ENCODE data around the gene MSH6.
"Not testable (repeated sequence)": the region's sequence is repeated elsewhere in the genome, so short reads cannot be mapped to it uniquely, and the experiment has no call there.

Gene MSH6

DNA sequence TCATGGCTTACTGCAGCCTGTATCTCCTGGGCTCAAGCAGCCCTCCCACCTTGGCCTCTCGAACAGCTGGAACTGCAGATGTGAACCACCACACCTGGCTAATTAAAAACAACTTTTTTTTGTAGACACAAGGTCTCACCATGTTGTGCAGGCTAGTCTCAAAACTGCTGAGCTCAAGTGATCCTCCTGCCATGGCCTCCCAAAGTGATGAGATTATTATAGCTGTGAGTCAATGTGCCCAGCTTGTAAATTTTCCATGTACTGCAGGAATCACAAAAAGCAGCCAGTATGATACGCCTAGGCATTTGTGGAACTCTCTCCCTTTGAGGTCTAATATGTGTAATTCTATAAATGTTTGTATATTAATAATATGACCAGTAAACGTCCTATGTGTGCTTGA, 59.9 kb downstream of the MSH6 start:
- DNase-seq (ENCODE audit: low read depth) = no peak

- no peak for DNase-seq (ENCODE audit: low read depth)
Observed at GRCh38 chr2:47843407-47843806, 60.5 kb downstream of the MSH6 start.

DNA sequence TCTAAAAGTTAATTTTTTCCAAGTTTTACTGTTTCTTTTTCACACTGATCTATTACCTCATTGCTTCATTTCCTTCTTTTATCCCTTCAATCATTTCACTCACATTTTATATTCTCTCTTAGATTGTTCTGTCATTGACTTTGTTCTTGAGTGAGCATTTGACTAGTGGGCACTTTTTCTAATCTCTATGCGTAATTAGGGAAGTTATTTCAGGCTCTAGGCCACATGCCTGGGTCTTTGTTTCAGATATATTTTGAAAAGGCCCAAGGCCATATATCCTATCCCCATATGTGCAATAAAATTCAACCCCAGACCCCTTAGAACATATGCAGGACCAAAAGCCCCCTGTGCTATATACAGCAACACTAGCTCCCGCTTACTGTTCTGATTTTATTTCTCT, 61.2 kb downstream of the MSH6 start:
- DNase-seq (ENCODE audit: low read depth) = no peak

GRCh38 chr2:47849368-47849767, 66.4 kb downstream of the MSH6 start:
- no peak for DNase-seq (ENCODE audit: low read depth)

DNA sequence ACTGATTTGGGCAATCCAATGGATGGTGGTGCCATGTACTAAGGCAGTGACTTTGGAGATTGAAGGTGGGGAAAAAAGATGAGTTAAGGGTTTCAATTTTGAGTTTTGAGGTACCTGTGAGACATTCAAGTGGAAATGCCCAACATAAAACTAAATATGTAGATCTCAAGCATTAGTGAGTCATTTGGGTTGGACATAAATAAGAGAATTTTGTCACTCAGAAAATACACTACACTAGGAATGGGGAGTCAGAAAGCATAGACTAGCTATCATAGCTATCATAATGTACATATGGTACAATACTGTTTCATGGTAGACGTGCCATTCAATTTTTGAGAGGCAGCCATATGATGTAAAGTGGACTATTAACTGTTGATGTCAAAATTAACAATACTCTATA, 67.3 kb downstream of the MSH6 start:
- DNase-seq (ENCODE audit: low read depth) = no peak

- not testable (repeated sequence) for DNase-seq (ENCODE audit: low read depth)
Observed at GRCh38 chr2:47853067-47853777, 70.3 kb downstream of the MSH6 start.

Measured in activated T-cell treated with anti-CD3 and anti-CD28 coated beads for 48 hours (primary cell).